NB4 (cell line): ENCODE results near the gene LHX5.

Experiments used
- DNase-seq: peaks from one replicate; pipeline ENCODE4 v3.0.0; 2010; ENCODE audit warnings: low read depth
- H3K4me3 ChIP-seq: one replicate; pipeline ENCODE4 v1.5.1; 2011; ENCODE audit warnings: mild to moderate bottlenecking, low read depth, low read length, moderate library complexity
- CTCF ChIP-seq: IDR thresholded peaks from one replicate; pipeline ENCODE4 v1.5.1; 2012; ENCODE audit warnings: low read depth, low read length
- MAX ChIP-seq: IDR thresholded peaks from 2 replicates; pipeline ENCODE4 v1.6.1; 2011; ENCODE audit warnings: low read depth, low read length
- MYC ChIP-seq: IDR thresholded peaks from 2 replicates; pipeline ENCODE4 v1.6.1; 2011; ENCODE audit warnings: low read depth, low read length
- POLR2A ChIP-seq: IDR thresholded peaks from 2 replicates; pipeline ENCODE4 v1.6.1; 2011; ENCODE audit warnings: mild to moderate bottlenecking; ENCODE audit not compliant: insufficient read length; ENCODE audit errors: extremely low read depth

LHX5 gene

GRCh38 chr12:113479216-113479589 is 7.5 kb upstream of the LHX5 start:
- H3K4me3 ChIP-seq: no peak overlapping the region

GRCh38 chr12:113478351-113479011 is 6.8 kb upstream of the LHX5 start:
- no peak for TF ChIP-seq CTCF
- TF ChIP-seq POLR2A: no peak
- no peak for TF ChIP-seq MAX
- no peak for TF ChIP-seq MYC
- DNase-seq: no peak
- H3K4me3 ChIP-seq: no peak overlapping the region

More at GRCh38 chr12:113479216-113479589, 7.5 kb upstream of the LHX5 start:
- TF ChIP-seq CTCF (no peak), MYC (no peak), POLR2A (no peak), MAX (no peak)
- DNase-seq: no peak

GRCh38 chr12:113477842-113478215 is 6.2 kb upstream of the LHX5 start:
- no peak overlapping the region for H3K4me3 ChIP-seq
- no peak for DNase-seq
- TF ChIP-seq MAX (no peak), MYC (no peak), POLR2A (no peak), CTCF (no peak)

GRCh38 chr12:113477171-113477841 is 5.6 kb upstream of the LHX5 start:
- TF ChIP-seq CTCF (no peak), MAX (no peak), POLR2A (no peak), MYC (no peak)
- H3K4me3 ChIP-seq: no peak overlapping the region
- DNase-seq: no peak

GRCh38 chr12:113476176-113476986 is 4.7 kb upstream of the LHX5 start:
- H3K4me3 ChIP-seq: no peak overlapping the region
- TF ChIP-seq CTCF (no peak), POLR2A (no peak), MAX (no peak), MYC (no peak)

More at GRCh38 chr12:113476176-113476986, 4.7 kb upstream of the LHX5 start:
- DNase-seq: no peak
